ENCODE data around the gene OSBPL1A.

DNA sequence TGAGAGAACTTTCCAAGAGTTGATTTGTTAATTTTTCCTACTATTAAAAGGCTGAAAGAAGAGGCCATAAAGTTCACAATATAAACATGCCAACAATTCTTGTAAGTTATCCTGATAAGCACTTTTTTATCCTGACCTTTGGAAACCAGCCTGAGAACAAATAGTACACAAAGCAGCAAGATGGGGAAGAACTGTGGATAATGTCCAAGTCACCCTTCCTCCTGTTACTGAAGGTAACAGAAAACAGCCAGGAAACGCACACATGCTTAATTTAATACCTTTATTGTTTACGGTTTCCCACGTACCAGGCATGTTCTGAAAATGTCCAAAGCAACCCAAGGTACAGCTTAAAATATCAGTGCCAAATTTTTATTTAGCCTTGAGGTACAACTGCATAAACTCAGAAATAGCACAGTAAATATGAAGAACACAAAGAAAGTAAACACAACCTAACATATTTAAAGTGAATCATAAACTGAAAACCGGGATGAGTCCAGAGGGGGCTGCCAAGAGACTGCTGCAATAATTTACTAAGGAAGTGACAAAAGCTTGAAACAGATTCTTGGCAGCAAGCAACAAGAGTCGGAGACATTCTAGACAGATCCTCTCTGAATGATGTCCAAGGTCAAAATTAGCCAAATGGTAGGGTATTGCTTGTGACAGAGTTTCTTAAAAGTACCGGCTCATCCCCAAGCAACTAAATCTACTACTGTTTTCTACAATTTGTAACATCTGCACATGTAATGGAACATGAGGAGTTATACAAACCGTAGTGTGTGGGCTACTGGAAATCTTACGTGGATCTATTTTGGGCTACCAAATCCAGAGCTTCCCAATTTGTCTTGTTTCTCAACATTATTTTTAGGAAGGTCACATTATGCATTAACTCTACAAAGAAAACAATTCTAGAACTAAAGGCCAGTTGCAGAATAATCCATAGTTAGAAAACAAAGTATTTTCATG, 165.6 kb downstream of the OSBPL1A start:
- TF ChIP-seq, protein P1, sequence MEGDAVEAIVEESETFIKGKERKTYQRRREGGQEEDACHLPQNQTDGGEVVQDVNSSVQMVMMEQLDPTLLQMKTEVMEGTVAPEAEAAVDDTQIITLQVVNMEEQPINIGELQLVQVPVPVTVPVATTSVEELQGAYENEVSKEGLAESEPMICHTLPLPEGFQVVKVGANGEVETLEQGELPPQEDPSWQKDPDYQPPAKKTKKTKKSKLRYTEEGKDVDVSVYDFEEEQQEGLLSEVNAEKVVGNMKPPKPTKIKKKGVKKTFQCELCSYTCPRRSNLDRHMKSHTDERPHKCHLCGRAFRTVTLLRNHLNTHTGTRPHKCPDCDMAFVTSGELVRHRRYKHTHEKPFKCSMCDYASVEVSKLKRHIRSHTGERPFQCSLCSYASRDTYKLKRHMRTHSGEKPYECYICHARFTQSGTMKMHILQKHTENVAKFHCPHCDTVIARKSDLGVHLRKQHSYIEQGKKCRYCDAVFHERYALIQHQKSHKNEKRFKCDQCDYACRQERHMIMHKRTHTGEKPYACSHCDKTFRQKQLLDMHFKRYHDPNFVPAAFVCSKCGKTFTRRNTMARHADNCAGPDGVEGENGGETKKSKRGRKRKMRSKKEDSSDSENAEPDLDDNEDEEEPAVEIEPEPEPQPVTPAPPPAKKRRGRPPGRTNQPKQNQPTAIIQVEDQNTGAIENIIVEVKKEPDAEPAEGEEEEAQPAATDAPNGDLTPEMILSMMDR (IDR thresholded peaks at IDR 0.05): no peak
- no peak for TF ChIP-seq POLR2A (IDR thresholded peaks at IDR 0.05)

Data from lower leg skin (tissue), 3 donors.